HepG2 (cell line): ENCODE results near the gene AP2A2. TPM values are rescaled to one million over a fixed set of nuclear protein-coding genes. Genes with fewer than 3 reads are reported as not detected.

Source experiments
- ATAC-seq: fragments of 200-7000 bp; cut with Tn5 transposase; 3 replicates; pipeline ENCODE4 v1.9.1; 2020; ENCODE audit warnings: mild to moderate bottlenecking, moderate library complexity
- BruUV-seq: library from RNA; stranded (reverse); fragments of 400-500 nt; replicated peaks from 2 replicates; lab custom pipeline; 2021; lab: Mats Ljungman, UMichigan
- CTCF ChIA-PET: fragments of 300-600 bp; formaldehyde crosslinking; extraction: SDS; loops from one replicate; lab custom pipeline; 2021; ENCODE audit warnings: low total read pairs, inconsistent platforms, low intra/inter-chr PET ratio; lab: Yijun Ruan, JAX
- POLR2A ChIA-PET: fragments of 350-600 bp; sonication (Branson Sonifier 250); formaldehyde crosslinking; loops from one replicate; lab custom pipeline; 2020; ENCODE audit warnings: antibody characterized with exemption, inconsistent platforms; lab: Yijun Ruan, JAX
- DNase-seq: peaks from one replicate; pipeline ENCODE4 v3.0.0-alpha.2; 2015; ENCODE audit warnings: low spot score
- FAIRE-seq: peaks from 3 replicates; lab custom pipeline; 2011; peaks lifted over from hg19 to GRCh38; lab: Jason Lieb, UNC
- H2AFZ ChIP-seq: one replicate; pipeline ENCODE4 v1.6.1; 2011; ENCODE audit warnings: low read length, inconsistent platforms
- H3K27ac ChIP-seq: fragments of 300-600 bp; 3 replicates; pipeline ENCODE4 v1.8.0; 2011; ENCODE audit warnings: mixed run types, mild to moderate bottlenecking, mixed read lengths, low read length, inconsistent platforms; ENCODE audit not compliant: insufficient read depth; ENCODE audit errors: extremely low read length
- H3K27me3 ChIP-seq, 2 experiments: fragments of 200-600 bp in 1 of 2; 2 replicates in 1 of 2; 3 replicates in 1 of 2; pipeline versions ENCODE4 v1.6.0 to v1.8.0; 2011; ENCODE audit warnings: low read length in 2 of 2, mild to moderate bottlenecking in 2 of 2, moderate library complexity in 2 of 2, inconsistent platforms in 1 of 2; ENCODE audit not compliant: insufficient read depth in 2 of 2, control insufficient read depth in 1 of 2
- H3K36me3 ChIP-seq, 2 experiments: fragments of 200-600 bp in 1 of 2; replicated peaks in 1 of 2; 2 replicates in 1 of 2; 3 replicates in 1 of 2; pipeline versions ENCODE4 v1.5.1 to v1.8.0; 2011; ENCODE audit warnings: low read length in 2 of 2, inconsistent platforms in 1 of 2; ENCODE audit not compliant: insufficient read depth in 2 of 2, control insufficient read depth in 1 of 2
- H3K4me1 ChIP-seq: 2 replicates; pipeline ENCODE4 v1.5.1; 2012; ENCODE audit warnings: low read length, inconsistent platforms; ENCODE audit not compliant: insufficient read depth
- H3K4me2 ChIP-seq: 2 replicates; pipeline ENCODE4 v1.6.0; 2011; ENCODE audit warnings: low read depth, low read length, inconsistent platforms
- H3K4me3 ChIP-seq, 3 experiments: fragments of 200-600 bp in 1 of 3; sonication (generic), shearing (Covaris generic) in 1 of 3; replicated peaks in 1 of 3; 2 replicates each; pipeline ENCODE4 v1.5.1; 2011 to 2016; ENCODE audit warnings: low read length in 3 of 3, inconsistent platforms in 2 of 3, low read depth in 2 of 3, mild to moderate bottlenecking in 2 of 3, control low read depth in 1 of 3, mixed read lengths in 1 of 3; ENCODE audit not compliant: insufficient read depth in 1 of 3
- H3K79me2 ChIP-seq: one replicate; pipeline ENCODE4 v1.6.1; 2011; ENCODE audit warnings: low read length, inconsistent platforms; ENCODE audit not compliant: insufficient read depth
- H3K9ac ChIP-seq: 2 replicates; pipeline ENCODE4 v1.6.0; 2011; ENCODE audit warnings: mild to moderate bottlenecking, low read depth, low read length, inconsistent platforms; ENCODE audit not compliant: insufficient read depth
- H3K9me3 ChIP-seq: 2 replicates; pipeline ENCODE4 v1.5.1; 2012; ENCODE audit warnings: mild to moderate bottlenecking, low read length
- H4K20me1 ChIP-seq: 2 replicates; pipeline ENCODE4 v1.6.0; 2011; ENCODE audit warnings: inconsistent platforms, mild to moderate bottlenecking, low read length, moderate library complexity; ENCODE audit not compliant: insufficient read depth
- CREB1 ChIP-seq, 2 experiments: fragments of 450-650 bp in 1 of 2; IDR thresholded peaks; 2 replicates each; pipeline ENCODE4 v1.6.1; 2016 to 2017; ENCODE audit warnings: control low read depth in 1 of 2, mild to moderate bottlenecking in 1 of 2, missing compliant biosample characterization in 1 of 2, missing genetic modification characterization in 1 of 2
- E2F5 ChIP-seq: sonication (generic); formaldehyde crosslinking; conservative IDR thresholded peaks from 2 replicates; pipeline ENCODE4 v1.4.0; 2020; ENCODE audit warnings: missing genetic modification reagents
- MNT ChIP-seq: fragments of 450-650 bp; IDR thresholded peaks from 2 replicates; pipeline ENCODE4 v1.6.1; 2016
- RFXAP ChIP-seq: sonication (generic); formaldehyde crosslinking; IDR thresholded peaks from 2 replicates; pipeline ENCODE4 v1.4.0; 2020; ENCODE audit warnings: missing genetic modification reagents, borderline replicate concordance
- ZKSCAN8 ChIP-seq: IDR thresholded peaks from 2 replicates; pipeline ENCODE4 v1.6.1; 2016; ENCODE audit warnings: borderline replicate concordance, missing genetic modification reagents, missing compliant biosample characterization
- ZNF282 ChIP-seq: fragments of 450-650 bp; IDR thresholded peaks from 2 replicates; pipeline ENCODE4 v1.6.1; 2018; ENCODE audit not compliant: partially characterized antibody
- WGBS: methylation state at CpG from one replicate; pipeline ENCODE4 v1.1.6; 2017; ENCODE audit warnings: low lambda C conversion rate; 5-methylcytosine and 5-hydroxymethylcytosine counted together
- in situ Hi-C: cut with HindIII; loops from 2 replicates; pipeline ENCODE4 v1.10.0; 2017; ENCODE audit warnings: low pct_unique_long_range_greater_than_20kb; ENCODE audit not compliant: extremely low pct_ligation_motif_present
- intact Hi-C: fragments of 100-400 bp; cut with micrococcal nuclease; formaldehyde crosslinking; loops from one replicate; pipeline ENCODE4 v1.10.0; 2022; ENCODE audit not compliant: unreplicated experiment
- polyA plus RNA-seq, 8 experiments: library from polyadenylated mRNA; depleted of rRNA in 3 of 8; stranded (reverse) in 7 of 8; unstranded in 1 of 8; fragments of >200 nt; fragmentation: Illumina TruSeq in 4 of 8; extraction: Trizol in 4 of 8; gene quantifications; 2 replicates each; pipeline versions ENCODE4 v1.2.1 to v1.2.3, GENCODE V29; 2011 to 2016; ENCODE audit warnings: low read depth in 4 of 8, missing spikeins in 1 of 8, mixed read lengths in 1 of 8; ENCODE audit not compliant: insufficient read depth in 1 of 8
- total RNA-seq, 5 experiments: library from RNA; depleted of rRNA; stranded (reverse); fragments of >200 nt; fragmentation: Illumina TruSeq; extraction: Trizol; gene quantifications; 2 replicates each; pipeline ENCODE4 v1.2.3, GENCODE V29; 2016; ENCODE audit warnings: low read depth in 1 of 5
- TF ChIP-seq, protein P1 (sequence below): sonication (generic); formaldehyde crosslinking; IDR thresholded peaks from 2 replicates; pipeline ENCODE4 v1.5.0; 2020; ENCODE audit warnings: missing genetic modification reagents, mild to moderate bottlenecking, borderline replicate concordance
- TF ChIP-seq, protein P2 (sequence below): sonication (generic); formaldehyde crosslinking; IDR thresholded peaks from 2 replicates; pipeline ENCODE4 v1.5.1; 2020; ENCODE audit warnings: missing genetic modification reagents, mild to moderate bottlenecking, borderline replicate concordance

Gene AP2A2
- total and polyA plus RNA-seq, 2 of the 13 experiments (the other 11 are each of a cell fraction or from before 2014, with no cell fraction given) = 25.7 to 75.7 TPM

DNA sequence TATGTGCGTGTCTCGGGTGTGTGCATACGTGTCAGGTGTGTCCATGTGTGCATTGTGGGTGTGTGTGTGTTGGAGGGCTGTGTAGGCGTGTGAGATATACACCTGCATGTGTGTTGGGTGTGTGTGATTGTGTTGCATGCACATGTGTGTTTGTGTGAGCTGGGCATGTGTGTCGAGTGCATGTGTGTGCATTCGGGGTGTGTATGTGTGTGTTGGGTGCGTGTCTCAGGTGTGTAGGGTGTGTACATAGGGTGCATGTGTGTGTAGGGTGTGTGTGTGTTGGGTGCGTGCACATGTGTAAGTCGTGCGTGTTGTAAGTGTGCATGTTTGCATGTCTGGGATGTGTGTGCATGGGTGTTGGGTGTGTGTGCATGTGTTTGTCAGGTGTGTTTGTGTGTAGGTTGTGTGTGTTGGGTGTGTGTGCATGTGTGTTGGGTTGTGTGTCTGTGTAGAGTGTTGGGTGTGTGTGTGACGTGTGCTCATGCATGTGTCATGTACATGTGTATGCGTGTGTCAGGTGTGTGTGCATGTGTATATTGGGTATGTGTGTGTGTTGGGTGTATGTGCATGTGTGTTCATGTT lies 106.7 kb downstream of the AP2A2 start:
- Histone ChIP-seq H2AFZ (no peak overlapping the region), H3K27ac (no peak overlapping the region), H4K20me1 (no peaks in the 10 kb centered on the region), H3K4me1 (peaks cover 7% of the 10 kb centered on the region; the same call in 1 of the 2 replicates), H3K4me2 (no peak overlapping the region), H3K9ac (no peak overlapping the region), H3K79me2 (no peaks in the 10 kb centered on the region), H3K4me3 (no peak overlapping the region), H3K27me3 (peaks cover 38 to 68% of the 10 kb centered on the region in 2 experiments; a peak in 4 of 5 replicates), H3K9me3 (no peaks in the 10 kb centered on the region), H3K36me3 (no peaks in the 10 kb centered on the region)
- DNase-seq (no peak), ATAC-seq (no peak), FAIRE-seq (peak; percentile 37)
- 68% methylated on average over 12 of the region's 12 CpGs for WGBS
- intact Hi-C loops = no loop called here
- BruUV-seq = no TSS peak
- TF ChIP-seq E2F5 (CRISPR knock-in tag) (no peak), MNT (peak; percentile 87), CREB1 (IDR thresholded peaks at IDR 0.05) (peak; percentile 41; the same call in 1 of the 2 replicates), CREB1 (CRISPR knock-in tag; IDR thresholded peaks at IDR 0.05) (no peak), ZNF282 (no peak), RFXAP (CRISPR knock-in tag) (no peak), ZKSCAN8 (no peak)
- TF ChIP-seq, protein P1, sequence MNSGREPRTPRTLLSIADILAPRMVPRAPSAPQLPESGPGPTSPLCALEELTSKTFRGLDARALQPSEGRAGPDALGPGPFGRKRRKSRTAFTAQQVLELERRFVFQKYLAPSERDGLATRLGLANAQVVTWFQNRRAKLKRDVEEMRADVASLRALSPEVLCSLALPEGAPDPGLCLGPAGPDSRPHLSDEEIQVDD = no peak
- TF ChIP-seq, protein P2, sequence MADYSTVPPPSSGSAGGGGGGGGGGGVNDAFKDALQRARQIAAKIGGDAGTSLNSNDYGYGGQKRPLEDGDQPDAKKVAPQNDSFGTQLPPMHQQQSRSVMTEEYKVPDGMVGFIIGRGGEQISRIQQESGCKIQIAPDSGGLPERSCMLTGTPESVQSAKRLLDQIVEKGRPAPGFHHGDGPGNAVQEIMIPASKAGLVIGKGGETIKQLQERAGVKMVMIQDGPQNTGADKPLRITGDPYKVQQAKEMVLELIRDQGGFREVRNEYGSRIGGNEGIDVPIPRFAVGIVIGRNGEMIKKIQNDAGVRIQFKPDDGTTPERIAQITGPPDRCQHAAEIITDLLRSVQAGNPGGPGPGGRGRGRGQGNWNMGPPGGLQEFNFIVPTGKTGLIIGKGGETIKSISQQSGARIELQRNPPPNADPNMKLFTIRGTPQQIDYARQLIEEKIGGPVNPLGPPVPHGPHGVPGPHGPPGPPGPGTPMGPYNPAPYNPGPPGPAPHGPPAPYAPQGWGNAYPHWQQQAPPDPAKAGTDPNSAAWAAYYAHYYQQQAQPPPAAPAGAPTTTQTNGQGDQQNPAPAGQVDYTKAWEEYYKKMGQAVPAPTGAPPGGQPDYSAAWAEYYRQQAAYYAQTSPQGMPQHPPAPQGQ (CRISPR knock-in tag) = no peak
- in situ Hi-C loops = no loop called here
- CTCF ChIA-PET = no interaction called here
- POLR2A ChIA-PET = no interaction called here
